ENCODE data around the gene TMED1. TPM values are rescaled to one million over a fixed set of nuclear protein-coding genes. Genes with fewer than 3 reads are reported as not detected.
A peak's percentile ranks its signal among the peaks of the same experiment; 100 is the strongest.

Gene TMED1
- total RNA-seq (10 to 100 TPM in 2 of 5 experiments, 1 to 10 TPM in 3; 7.6 to 12.8 (median 9.9) TPM), polyA plus RNA-seq (10 to 100 TPM; 19.0 to 21.7 TPM), total RNA-seq (7.5 reads per million, percentile 31 among the genes with 10 or more reads in this experiment)

- Histone ChIP-seq H3K27me3 (ENCODE audit: control insufficient read depth in 2 of 2, insufficient read depth in 2 of 2, low read length in 2 of 2) (no peaks in the 10 kb centered on the region), H3K36me3 (ENCODE audit: control insufficient read depth in 2 of 3, insufficient read depth in 3 of 3, low read length in 3 of 3) (peaks cover 0 to 29% (median 0%) of the 10 kb centered on the region in 3 experiments), H3K27ac (ENCODE audit: low read depth, low read length) (peak within 1 kb of the TSS; percentile 93), H3K9me3 (ENCODE audit: control insufficient read depth in 2 of 3, low read length in 3 of 3) (peaks cover 0 to 6% (median 0%) of the 10 kb centered on the region in 3 experiments), H3K4me3 (ENCODE audit: low read length) (peak within 1 kb of the TSS; percentile 98), H3K4me1 (ENCODE audit: control insufficient read depth in 2 of 2, insufficient read depth in 2 of 2, low read length in 2 of 2) (peaks cover 8 to 13% of the 10 kb centered on the region in 2 donors)
- POLR2A ChIA-PET = interaction anchor here (0.6 to 2.0 kb wide), 19 partner anchors 10 to 539 kb away, joined by 3 to 21 read pairs (median 4); partner anchors contain the start of genes CARM1, DNM2, QTRT1 and SMARCA4
- Mint-ChIP-seq H3K27me3 (no peaks in the 10 kb centered on the region), H3K4me1 (peaks cover 12 to 20% (median 15%) of the 10 kb centered on the region in 7 donors), H3K36me3 (peaks cover 0 to 16% (median 5%) of the 10 kb centered on the region in 5 donors), H3K27ac (peak within 1 kb of the TSS; percentile 98 to 100 (median 99)), H3K4me3 (peak within 1 kb of the TSS; percentile 82 to 99 (median 96)), H3K9me3 (peaks cover 0 to 11% (median 6%) of the 10 kb centered on the region in 11 donors)
- ATAC-seq (peak; percentile 92), DNase-seq (peak; percentile 81 to 97 (median 93))
- CTCF ChIA-PET = interaction anchor here (0.6 to 2.6 kb wide), 6 partner anchors 16 to 1011 kb away, joined by 3 to 15 read pairs (median 4); partner anchors contain the start of gene DNM2
- intact Hi-C loops (cut with micrococcal nuclease) = loop anchor here (1.0 to 5.0 kb wide), 14 partner anchors 28 to 1901 kb away; partner anchors contain the start of genes CARM1 (in 2 of the 2), CDKN2D (in 1 of the 2), FBXL12 (in 1 of the 2) and GET3 (in 1 of the 2)
Measured at GRCh38 chr19:10835754-10836478, at the start of gene TMED1. TSS of gene TMED1 (minus strand) at chr19:10836212. CDS start at chr19:10836191, 21 bp downstream.

- no peaks in the 10 kb centered on the region for H3K36me3 Mint-ChIP-seq
- H3K27ac Mint-ChIP-seq = no peak overlapping the region
- no peak overlapping the region for H3K4me3 Mint-ChIP-seq
- H3K4me3 ChIP-seq (ENCODE audit: low read length) = no peak overlapping the region
- no peak overlapping the region for H3K27ac ChIP-seq (ENCODE audit: low read depth, low read length)
- peaks cover 4 to 18% (median 8%) of the 10 kb centered on the region in 7 donors for H3K4me1 Mint-ChIP-seq
- no peak for ATAC-seq
- DNase-seq = no peak
- H3K4me1 ChIP-seq (ENCODE audit: control insufficient read depth in 2 of 2, insufficient read depth in 2 of 2, low read length in 2 of 2) = no peaks in the 10 kb centered on the region
- intact Hi-C loops (cut with micrococcal nuclease) = no loop called here
- no peaks in the 10 kb centered on the region for H3K27me3 Mint-ChIP-seq
- no peaks in the 10 kb centered on the region for H3K36me3 ChIP-seq (ENCODE audit: control insufficient read depth in 2 of 3, insufficient read depth in 3 of 3, low read length in 3 of 3)
- no peaks in the 10 kb centered on the region for H3K9me3 ChIP-seq (ENCODE audit: control insufficient read depth in 2 of 3, low read length in 3 of 3)
- ChIA-PET CTCF (interaction anchor here (0.7 kb wide), 1 partner anchor 422 kb away, joined by 4 read pairs; no protein-coding TSS in a partner anchor), POLR2A (no interaction called here)
- H3K9me3 Mint-ChIP-seq = no peaks in the 10 kb centered on the region
- H3K27me3 ChIP-seq (ENCODE audit: control insufficient read depth in 2 of 2, insufficient read depth in 2 of 2, low read length in 2 of 2) = no peaks in the 10 kb centered on the region
Measured at GRCh38 chr19:10885201-10886169, 49.5 kb upstream of the TMED1 start.

- no peak overlapping the region for H3K4me3 ChIP-seq (ENCODE audit: low read length)
- no peaks in the 10 kb centered on the region for H3K9me3 Mint-ChIP-seq
- ChIA-PET CTCF (interaction anchor here (0.6 kb wide), 1 partner anchor 11 kb away, joined by 3 read pairs; no protein-coding TSS in a partner anchor), POLR2A (no interaction called here)
- intact Hi-C loops (cut with micrococcal nuclease) = no loop called here
- no peaks in the 10 kb centered on the region for H3K27me3 Mint-ChIP-seq
- ATAC-seq (no peak), DNase-seq (no peak)
- no peaks in the 10 kb centered on the region for H3K27me3 ChIP-seq (ENCODE audit: control insufficient read depth in 2 of 2, insufficient read depth in 2 of 2, low read length in 2 of 2)
- peaks cover 0 to under 1% (median 0%) of the 10 kb centered on the region in 5 donors for H3K36me3 Mint-ChIP-seq
- H3K4me3 Mint-ChIP-seq = no peak overlapping the region
- H3K4me1 ChIP-seq (ENCODE audit: control insufficient read depth in 2 of 2, insufficient read depth in 2 of 2, low read length in 2 of 2) = peaks cover 0 to 2% of the 10 kb centered on the region in 2 donors
- no peak overlapping the region for H3K27ac Mint-ChIP-seq
- no peak overlapping the region for H3K27ac ChIP-seq (ENCODE audit: low read depth, low read length)
- H3K9me3 ChIP-seq (ENCODE audit: control insufficient read depth in 2 of 3, low read length in 3 of 3) = no peaks in the 10 kb centered on the region
- H3K4me1 Mint-ChIP-seq = peaks cover 6 to 20% (median 11%) of the 10 kb centered on the region in 7 donors
- no peaks in the 10 kb centered on the region for H3K36me3 ChIP-seq (ENCODE audit: control insufficient read depth in 2 of 3, insufficient read depth in 3 of 3, low read length in 3 of 3)
Measured at GRCh38 chr19:10884274-10884673, 48.3 kb upstream of the TMED1 start.

GRCh38 chr19:10882108-10882457, 46.1 kb upstream of the TMED1 start:
- no peaks in the 10 kb centered on the region for H3K27me3 ChIP-seq (ENCODE audit: control insufficient read depth in 2 of 2, insufficient read depth in 2 of 2, low read length in 2 of 2)
- intact Hi-C loops (cut with micrococcal nuclease) = no loop called here
- no peak overlapping the region for H3K27ac Mint-ChIP-seq
- no peaks in the 10 kb centered on the region for H3K9me3 ChIP-seq (ENCODE audit: control insufficient read depth in 2 of 3, low read length in 3 of 3)
- no peaks in the 10 kb centered on the region for H3K36me3 ChIP-seq (ENCODE audit: control insufficient read depth in 2 of 3, insufficient read depth in 3 of 3, low read length in 3 of 3)
- no peak for DNase-seq
- peaks cover 17 to 26% (median 22%) of the 10 kb centered on the region in 7 donors for H3K4me1 Mint-ChIP-seq
- H3K27me3 Mint-ChIP-seq = no peaks in the 10 kb centered on the region
- H3K4me3 Mint-ChIP-seq = no peak overlapping the region
- no peak overlapping the region for H3K4me3 ChIP-seq (ENCODE audit: low read length)
- no peak overlapping the region for H3K27ac ChIP-seq (ENCODE audit: low read depth, low read length)
- ChIA-PET POLR2A (interaction anchor here (1.2 kb wide), 1 partner anchor 9 kb away, joined by 3 read pairs; no protein-coding TSS in a partner anchor), CTCF (interaction anchor here (1.1 kb wide), 1 partner anchor 55 kb away, joined by 4 read pairs; no protein-coding TSS in a partner anchor)
- H3K4me1 ChIP-seq (ENCODE audit: control insufficient read depth in 2 of 2, insufficient read depth in 2 of 2, low read length in 2 of 2) = peaks cover 0 to 6% of the 10 kb centered on the region in 2 donors
- H3K9me3 Mint-ChIP-seq = peaks cover 0 to 2% (median 0%) of the 10 kb centered on the region in 11 donors
- H3K36me3 Mint-ChIP-seq = peaks cover 0 to 5% (median 0%) of the 10 kb centered on the region in 5 donors
- no peak for ATAC-seq

- Histone ChIP-seq H3K9me3 (ENCODE audit: control insufficient read depth in 2 of 3, low read length in 3 of 3) (no peaks in the 10 kb centered on the region), H3K36me3 (ENCODE audit: control insufficient read depth in 2 of 3, insufficient read depth in 3 of 3, low read length in 3 of 3) (no peaks in the 10 kb centered on the region), H3K27me3 (ENCODE audit: control insufficient read depth in 2 of 2, insufficient read depth in 2 of 2, low read length in 2 of 2) (no peaks in the 10 kb centered on the region), H3K27ac (ENCODE audit: low read depth, low read length) (no peak overlapping the region), H3K4me1 (ENCODE audit: control insufficient read depth in 2 of 2, insufficient read depth in 2 of 2, low read length in 2 of 2) (peaks cover 0 to 6% of the 10 kb centered on the region in 2 donors), H3K4me3 (ENCODE audit: low read length) (no peak overlapping the region)
- H3K27ac Mint-ChIP-seq = no peak overlapping the region
- POLR2A ChIA-PET = interaction anchor here (1.2 kb wide), 1 partner anchor 9 kb away, joined by 3 read pairs; no protein-coding TSS in a partner anchor
- peaks cover 0 to 2% (median 0%) of the 10 kb centered on the region in 11 donors for H3K9me3 Mint-ChIP-seq
- H3K4me1 Mint-ChIP-seq = peaks cover 16 to 25% (median 24%) of the 10 kb centered on the region in 7 donors
- DNase-seq (no peak), ATAC-seq (no peak)
- H3K27me3 Mint-ChIP-seq = no peaks in the 10 kb centered on the region
- CTCF ChIA-PET = interaction anchor here (0.6 to 1.5 kb wide), 4 partner anchors 46 to 182 kb away, joined by 3 to 9 read pairs (median 4); no protein-coding TSS in a partner anchor
- intact Hi-C loops (cut with micrococcal nuclease) = no loop called here
- H3K4me3 Mint-ChIP-seq = no peak overlapping the region
- H3K36me3 Mint-ChIP-seq = peaks cover 0 to 5% (median 0%) of the 10 kb centered on the region in 5 donors
Measured at GRCh38 chr19:10881403-10882107, 45.5 kb upstream of the TMED1 start.

Data from naive thymus-derived CD4-positive, alpha-beta T cell (primary cell).